HL-60 (cell line): ENCODE data around the gene SCAF11.

Experiments
- GABPA ChIP-seq: IDR thresholded peaks from 2 replicates; pipeline ENCODE4 v1.6.1; 2012; ENCODE audit warnings: low read depth
- POLR2AphosphoS5 ChIP-seq: IDR thresholded peaks from 2 replicates; pipeline ENCODE4 v1.6.1; 2012; ENCODE audit warnings: low read depth
- TF ChIP-seq, protein P1 (sequence below): IDR thresholded peaks from one replicate; pipeline ENCODE4 v1.5.1; 2011; ENCODE audit warnings: low read length, control low read depth, inconsistent platforms; ENCODE audit not compliant: insufficient read depth
- TF ChIP-seq, protein P2 (sequence below): IDR thresholded peaks from 2 replicates; pipeline ENCODE4 v1.6.1; 2012; ENCODE audit warnings: low read depth; ENCODE audit not compliant: insufficient replicate concordance

DNA sequence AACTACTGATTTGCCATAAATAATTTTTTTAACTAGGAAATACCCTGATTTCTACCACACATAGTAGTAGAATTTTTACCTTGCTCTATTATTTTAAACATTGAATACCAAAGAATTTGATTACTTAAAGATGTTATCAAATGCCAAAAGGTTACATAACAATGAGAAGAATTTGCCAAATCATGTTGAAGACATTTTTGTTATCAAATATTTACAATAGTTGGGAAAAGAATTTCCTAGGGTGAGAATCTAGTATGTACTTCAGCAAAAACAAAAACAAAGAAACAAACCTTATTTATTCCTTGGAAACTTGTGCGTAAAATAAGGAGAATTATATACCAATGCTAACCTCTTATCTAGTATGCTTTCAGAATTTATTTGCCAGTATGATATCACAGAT is 107.2 kb downstream of the SCAF11 start:
- TF ChIP-seq, protein P1, sequence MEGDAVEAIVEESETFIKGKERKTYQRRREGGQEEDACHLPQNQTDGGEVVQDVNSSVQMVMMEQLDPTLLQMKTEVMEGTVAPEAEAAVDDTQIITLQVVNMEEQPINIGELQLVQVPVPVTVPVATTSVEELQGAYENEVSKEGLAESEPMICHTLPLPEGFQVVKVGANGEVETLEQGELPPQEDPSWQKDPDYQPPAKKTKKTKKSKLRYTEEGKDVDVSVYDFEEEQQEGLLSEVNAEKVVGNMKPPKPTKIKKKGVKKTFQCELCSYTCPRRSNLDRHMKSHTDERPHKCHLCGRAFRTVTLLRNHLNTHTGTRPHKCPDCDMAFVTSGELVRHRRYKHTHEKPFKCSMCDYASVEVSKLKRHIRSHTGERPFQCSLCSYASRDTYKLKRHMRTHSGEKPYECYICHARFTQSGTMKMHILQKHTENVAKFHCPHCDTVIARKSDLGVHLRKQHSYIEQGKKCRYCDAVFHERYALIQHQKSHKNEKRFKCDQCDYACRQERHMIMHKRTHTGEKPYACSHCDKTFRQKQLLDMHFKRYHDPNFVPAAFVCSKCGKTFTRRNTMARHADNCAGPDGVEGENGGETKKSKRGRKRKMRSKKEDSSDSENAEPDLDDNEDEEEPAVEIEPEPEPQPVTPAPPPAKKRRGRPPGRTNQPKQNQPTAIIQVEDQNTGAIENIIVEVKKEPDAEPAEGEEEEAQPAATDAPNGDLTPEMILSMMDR, result no peak
- no peak for TF ChIP-seq POLR2AphosphoS5
- TF ChIP-seq, protein P2, sequence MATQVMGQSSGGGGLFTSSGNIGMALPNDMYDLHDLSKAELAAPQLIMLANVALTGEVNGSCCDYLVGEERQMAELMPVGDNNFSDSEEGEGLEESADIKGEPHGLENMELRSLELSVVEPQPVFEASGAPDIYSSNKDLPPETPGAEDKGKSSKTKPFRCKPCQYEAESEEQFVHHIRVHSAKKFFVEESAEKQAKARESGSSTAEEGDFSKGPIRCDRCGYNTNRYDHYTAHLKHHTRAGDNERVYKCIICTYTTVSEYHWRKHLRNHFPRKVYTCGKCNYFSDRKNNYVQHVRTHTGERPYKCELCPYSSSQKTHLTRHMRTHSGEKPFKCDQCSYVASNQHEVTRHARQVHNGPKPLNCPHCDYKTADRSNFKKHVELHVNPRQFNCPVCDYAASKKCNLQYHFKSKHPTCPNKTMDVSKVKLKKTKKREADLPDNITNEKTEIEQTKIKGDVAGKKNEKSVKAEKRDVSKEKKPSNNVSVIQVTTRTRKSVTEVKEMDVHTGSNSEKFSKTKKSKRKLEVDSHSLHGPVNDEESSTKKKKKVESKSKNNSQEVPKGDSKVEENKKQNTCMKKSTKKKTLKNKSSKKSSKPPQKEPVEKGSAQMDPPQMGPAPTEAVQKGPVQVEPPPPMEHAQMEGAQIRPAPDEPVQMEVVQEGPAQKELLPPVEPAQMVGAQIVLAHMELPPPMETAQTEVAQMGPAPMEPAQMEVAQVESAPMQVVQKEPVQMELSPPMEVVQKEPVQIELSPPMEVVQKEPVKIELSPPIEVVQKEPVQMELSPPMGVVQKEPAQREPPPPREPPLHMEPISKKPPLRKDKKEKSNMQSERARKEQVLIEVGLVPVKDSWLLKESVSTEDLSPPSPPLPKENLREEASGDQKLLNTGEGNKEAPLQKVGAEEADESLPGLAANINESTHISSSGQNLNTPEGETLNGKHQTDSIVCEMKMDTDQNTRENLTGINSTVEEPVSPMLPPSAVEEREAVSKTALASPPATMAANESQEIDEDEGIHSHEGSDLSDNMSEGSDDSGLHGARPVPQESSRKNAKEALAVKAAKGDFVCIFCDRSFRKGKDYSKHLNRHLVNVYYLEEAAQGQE, result no peak
- TF ChIP-seq GABPA, result no peak
